Progenitor cell of endocrine pancreas (in vitro differentiated cells): ENCODE data around the gene EVC2. TPM values are rescaled to one million over a fixed set of nuclear protein-coding genes. Genes with fewer than 3 reads are reported as not detected.

Source experiments
- DNase-seq: peaks from one replicate; pipeline ENCODE4 v3.0.0; 2021; ENCODE audit warnings: low spot score; ENCODE audit not compliant: unreplicated experiment
- H3K27ac Mint-ChIP-seq: 2 replicates; pipeline ENCODE4 v1.8.0; 2021; ENCODE audit warnings: mild to moderate bottlenecking, moderate library complexity, mixed read lengths
- H3K27me3 Mint-ChIP-seq: 2 replicates; pipeline ENCODE4 v1.8.0; 2021; ENCODE audit warnings: mixed read lengths
- H3K36me3 Mint-ChIP-seq: 2 replicates; pipeline ENCODE4 v1.8.0; 2022; ENCODE audit warnings: mixed read lengths; ENCODE audit not compliant: insufficient read depth
- H3K4me1 Mint-ChIP-seq: 2 replicates; pipeline ENCODE4 v1.8.0; 2021; ENCODE audit warnings: low read depth, mixed read lengths
- H3K4me3 Mint-ChIP-seq: 2 replicates; pipeline ENCODE4 v1.8.0; 2021; ENCODE audit warnings: low read depth, mild to moderate bottlenecking, moderate library complexity, mixed read lengths
- H3K9me3 Mint-ChIP-seq: 2 replicates; pipeline ENCODE4 v1.8.0; 2021; ENCODE audit warnings: low read depth, mixed read lengths
- total RNA-seq: library from RNA; stranded (reverse); gene quantifications from 2 replicates; pipeline ENCODE4 v1.2.1, GENCODE V29; 2021
- TF ChIP-seq, protein P1 (sequence below): fragments of 200-600 bp; sonication (generic); IDR thresholded peaks from one replicate; pipeline ENCODE4 v1.5.0; 2021; ENCODE audit warnings: antibody characterized with exemption, mild to moderate bottlenecking; ENCODE audit not compliant: unreplicated experiment

EVC2 gene
- total RNA-seq, 1 donor from 2014 or later: 14.1 TPM

DNA sequence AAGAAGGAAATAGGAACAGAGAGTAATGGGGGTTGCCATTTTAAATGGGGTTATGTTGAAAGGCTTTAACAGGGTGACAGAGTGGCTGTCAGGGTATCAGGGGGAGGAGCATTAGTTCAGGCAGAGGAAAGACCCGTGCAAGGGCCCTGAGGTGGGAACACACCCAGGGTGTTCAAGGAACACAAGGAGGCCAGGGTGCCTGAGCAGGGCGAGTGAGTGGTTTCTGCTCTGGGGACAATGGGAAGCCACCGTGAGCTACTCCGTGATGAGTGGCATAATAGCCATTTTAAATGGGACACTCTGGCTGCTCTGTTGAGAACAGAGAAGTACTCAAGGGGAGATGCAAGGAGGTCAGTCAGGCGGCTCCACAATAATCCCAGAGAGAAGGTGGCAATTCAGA, 4.5 kb downstream of the EVC2 start:
- peaks cover 8% of the 10 kb centered on the region for H3K4me1 Mint-ChIP-seq
- no peak overlapping the region for H3K27ac Mint-ChIP-seq
- DNase-seq: no peak
- peaks cover 12% of the 10 kb centered on the region for H3K9me3 Mint-ChIP-seq
- peaks cover 29% of the 10 kb centered on the region for H3K36me3 Mint-ChIP-seq
- no peaks in the 10 kb centered on the region for H3K27me3 Mint-ChIP-seq
- no peak overlapping the region for H3K4me3 Mint-ChIP-seq
- TF ChIP-seq, protein P1, sequence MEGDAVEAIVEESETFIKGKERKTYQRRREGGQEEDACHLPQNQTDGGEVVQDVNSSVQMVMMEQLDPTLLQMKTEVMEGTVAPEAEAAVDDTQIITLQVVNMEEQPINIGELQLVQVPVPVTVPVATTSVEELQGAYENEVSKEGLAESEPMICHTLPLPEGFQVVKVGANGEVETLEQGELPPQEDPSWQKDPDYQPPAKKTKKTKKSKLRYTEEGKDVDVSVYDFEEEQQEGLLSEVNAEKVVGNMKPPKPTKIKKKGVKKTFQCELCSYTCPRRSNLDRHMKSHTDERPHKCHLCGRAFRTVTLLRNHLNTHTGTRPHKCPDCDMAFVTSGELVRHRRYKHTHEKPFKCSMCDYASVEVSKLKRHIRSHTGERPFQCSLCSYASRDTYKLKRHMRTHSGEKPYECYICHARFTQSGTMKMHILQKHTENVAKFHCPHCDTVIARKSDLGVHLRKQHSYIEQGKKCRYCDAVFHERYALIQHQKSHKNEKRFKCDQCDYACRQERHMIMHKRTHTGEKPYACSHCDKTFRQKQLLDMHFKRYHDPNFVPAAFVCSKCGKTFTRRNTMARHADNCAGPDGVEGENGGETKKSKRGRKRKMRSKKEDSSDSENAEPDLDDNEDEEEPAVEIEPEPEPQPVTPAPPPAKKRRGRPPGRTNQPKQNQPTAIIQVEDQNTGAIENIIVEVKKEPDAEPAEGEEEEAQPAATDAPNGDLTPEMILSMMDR: no peak

DNA sequence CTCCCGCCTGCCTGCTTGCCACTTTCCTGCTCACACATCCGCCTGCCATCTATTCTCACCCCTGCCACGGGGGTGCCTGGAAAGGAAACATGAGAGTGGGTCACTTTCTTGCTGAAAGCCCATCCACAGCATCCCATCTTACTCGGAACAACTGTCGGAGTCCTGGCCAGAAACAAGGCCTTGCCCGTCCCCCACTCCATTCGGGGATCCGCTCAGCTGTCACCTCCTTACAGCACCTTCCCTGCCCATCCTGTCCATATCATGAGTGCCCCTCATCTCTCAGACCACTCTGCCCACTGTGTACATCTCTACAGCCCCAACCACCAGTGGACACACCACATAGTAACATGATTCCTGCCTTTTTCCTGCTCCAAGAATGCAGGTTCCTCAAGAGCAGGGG, 6.4 kb downstream of the EVC2 start:
- TF ChIP-seq, protein P1: no peak
- Mint-ChIP-seq H3K36me3 (peaks cover 29% of the 10 kb centered on the region), H3K9me3 (peaks cover 12% of the 10 kb centered on the region), H3K4me1 (no peaks in the 10 kb centered on the region), H3K4me3 (no peak overlapping the region), H3K27me3 (no peaks in the 10 kb centered on the region), H3K27ac (no peak overlapping the region)
- no peak for DNase-seq

GRCh38 chr4:5700459-5700858, 7.9 kb downstream of the EVC2 start:
- peaks cover 26% of the 10 kb centered on the region for H3K36me3 Mint-ChIP-seq

GRCh38 chr4:5696341-5696740, 12.0 kb downstream of the EVC2 start:
- H3K27me3 Mint-ChIP-seq: no peaks in the 10 kb centered on the region
- no peaks in the 10 kb centered on the region for H3K4me1 Mint-ChIP-seq
- H3K4me3 Mint-ChIP-seq: no peak overlapping the region
- H3K9me3 Mint-ChIP-seq: no peaks in the 10 kb centered on the region
- no peak for DNase-seq
- peaks cover 3% of the 10 kb centered on the region for H3K36me3 Mint-ChIP-seq
- TF ChIP-seq, protein P1: no peak
- H3K27ac Mint-ChIP-seq: no peak overlapping the region

More at GRCh38 chr4:5700459-5700858, 7.9 kb downstream of the EVC2 start:
- TF ChIP-seq, protein P1: no peak
- no peak overlapping the region for H3K4me3 Mint-ChIP-seq
- DNase-seq: no peak
- H3K27ac Mint-ChIP-seq: no peak overlapping the region
- H3K9me3 Mint-ChIP-seq: peaks cover 9% of the 10 kb centered on the region
- H3K4me1 Mint-ChIP-seq: no peaks in the 10 kb centered on the region
- no peaks in the 10 kb centered on the region for H3K27me3 Mint-ChIP-seq

DNA sequence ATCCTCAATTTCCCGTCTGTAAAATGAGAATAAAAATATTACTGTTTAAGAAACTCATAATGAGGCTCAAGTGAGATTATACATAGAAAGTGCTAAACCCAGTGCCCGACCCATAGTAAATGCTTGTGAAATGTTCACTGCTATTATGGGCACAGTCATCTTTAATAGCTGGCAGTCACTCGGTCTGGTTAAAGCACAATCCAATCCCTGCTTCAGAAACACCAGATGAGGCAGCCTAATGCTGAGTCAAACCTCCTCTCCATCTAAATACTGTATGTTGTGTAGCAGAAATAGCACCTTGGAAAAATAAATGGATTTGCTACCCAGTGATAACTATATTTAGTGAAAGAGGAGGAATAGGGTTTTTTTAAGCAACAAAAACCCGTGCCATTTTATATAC, 14.5 kb downstream of the EVC2 start:
- H3K27me3 Mint-ChIP-seq: no peaks in the 10 kb centered on the region
- no peak for DNase-seq
- H3K4me3 Mint-ChIP-seq: no peak overlapping the region
- H3K27ac Mint-ChIP-seq: no peak overlapping the region
- TF ChIP-seq, protein P1: no peak
- peaks cover 8% of the 10 kb centered on the region for H3K36me3 Mint-ChIP-seq
- no peaks in the 10 kb centered on the region for H3K9me3 Mint-ChIP-seq
- no peaks in the 10 kb centered on the region for H3K4me1 Mint-ChIP-seq
